Activated T-cell treated with anti-CD3 and anti-CD28 coated beads for 4 hours (primary cell): ENCODE measurements around the gene UBXN7.
"Not testable (repeated sequence)": the region's sequence is repeated elsewhere in the genome, so short reads cannot be mapped to it uniquely, and the experiment has no call there.

Experiments used
- DNase-seq: peaks from one replicate; pipeline ENCODE4 v3.0.0-alpha.2; 2020

The UBXN7 gene, protein sequence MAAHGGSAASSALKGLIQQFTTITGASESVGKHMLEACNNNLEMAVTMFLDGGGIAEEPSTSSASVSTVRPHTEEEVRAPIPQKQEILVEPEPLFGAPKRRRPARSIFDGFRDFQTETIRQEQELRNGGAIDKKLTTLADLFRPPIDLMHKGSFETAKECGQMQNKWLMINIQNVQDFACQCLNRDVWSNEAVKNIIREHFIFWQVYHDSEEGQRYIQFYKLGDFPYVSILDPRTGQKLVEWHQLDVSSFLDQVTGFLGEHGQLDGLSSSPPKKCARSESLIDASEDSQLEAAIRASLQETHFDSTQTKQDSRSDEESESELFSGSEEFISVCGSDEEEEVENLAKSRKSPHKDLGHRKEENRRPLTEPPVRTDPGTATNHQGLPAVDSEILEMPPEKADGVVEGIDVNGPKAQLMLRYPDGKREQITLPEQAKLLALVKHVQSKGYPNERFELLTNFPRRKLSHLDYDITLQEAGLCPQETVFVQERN

DNA sequence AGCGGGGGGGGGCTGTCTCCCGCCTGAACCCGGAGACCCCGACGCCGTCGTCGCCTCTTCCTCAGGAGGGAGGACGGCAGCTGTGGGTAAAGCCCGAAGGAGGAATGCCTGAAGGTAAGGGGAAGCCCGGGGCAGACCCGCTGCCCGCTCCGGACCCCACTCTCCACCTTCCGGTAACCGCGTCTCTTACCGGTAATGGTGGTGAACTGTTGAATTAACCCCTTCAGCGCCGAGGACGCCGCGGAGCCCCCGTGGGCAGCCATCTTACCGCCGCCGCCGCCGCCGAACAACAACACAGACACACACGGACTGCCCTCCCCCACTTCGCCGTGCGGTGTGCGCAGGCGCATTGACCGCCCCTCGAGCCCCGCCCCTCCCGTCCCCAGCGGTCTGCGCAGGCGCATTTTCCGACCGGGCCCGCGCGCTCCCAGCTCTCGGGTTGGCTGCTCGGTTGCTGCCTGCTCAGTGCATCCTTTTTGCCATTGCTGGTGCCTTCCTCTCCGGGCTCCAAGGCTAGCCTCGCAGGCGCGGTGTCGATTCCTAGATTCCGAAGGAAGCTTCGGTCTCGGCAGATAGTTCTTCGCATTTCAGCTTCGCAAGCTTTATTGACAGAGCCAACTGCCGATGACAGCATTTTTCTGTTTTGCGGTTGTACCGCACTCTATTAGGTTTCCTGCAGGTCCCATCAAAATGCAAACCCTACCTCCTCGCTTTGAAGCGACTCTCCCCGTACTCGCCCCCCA lies at the start of gene UBXN7:
Gene UBXN7, minus strand, starts transcription at position 291 of the 743 bp plus-strand sequence. Its CDS starts 28 bp downstream, at position 263.
- DNase-seq = peak; percentile 96

- DNase-seq = no peak
Observed at GRCh38 chr3:196477678-196478077, 45.5 kb upstream of the UBXN7 start.

DNA sequence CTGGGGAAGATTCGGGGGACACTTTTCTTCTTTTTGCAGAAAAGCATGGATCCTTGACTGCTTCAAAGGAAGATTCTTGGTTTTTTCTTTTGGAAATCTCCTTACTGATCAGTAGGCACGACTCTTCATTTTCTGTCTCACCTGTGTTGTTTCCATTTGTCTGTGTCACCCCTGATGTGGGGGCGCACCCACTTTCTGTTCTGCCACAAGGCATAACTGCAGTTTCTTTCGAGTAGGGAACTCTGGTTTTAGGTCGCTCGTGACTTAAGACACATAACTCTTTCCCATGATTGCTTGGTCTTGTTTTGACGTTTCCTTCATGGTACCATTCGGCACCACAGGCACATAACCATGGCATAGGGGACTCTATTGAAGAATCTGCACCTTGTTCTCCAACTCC lies 40.1 kb upstream of the UBXN7 start:
- DNase-seq = no peak

- DNase-seq = no peak
Observed at GRCh38 chr3:196471551-196471950, 39.3 kb upstream of the UBXN7 start.

DNA sequence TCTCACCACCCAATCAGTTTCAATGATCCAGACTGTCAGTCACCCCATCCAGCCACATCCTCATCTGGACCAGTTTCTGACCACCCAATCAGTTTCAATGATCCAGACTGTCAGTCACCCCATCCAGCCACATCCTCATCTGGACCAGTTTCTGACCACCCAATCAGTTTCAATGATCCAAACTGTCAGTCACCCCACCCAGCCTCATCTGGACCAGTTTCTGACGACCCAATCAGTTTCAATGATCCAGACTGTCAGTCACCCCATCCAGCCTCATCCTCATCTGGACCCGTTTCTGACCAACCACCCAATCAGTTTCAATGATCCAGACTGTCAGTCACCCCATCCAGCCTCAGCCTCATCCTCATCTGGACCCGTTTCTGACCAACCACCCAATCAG lies 38.0 kb upstream of the UBXN7 start:
- DNase-seq = not testable (repeated sequence)

GRCh38 chr3:196463804-196464203 lies 31.6 kb upstream of the UBXN7 start:
- no peak for DNase-seq

GRCh38 chr3:196463478-196463756 lies 31.2 kb upstream of the UBXN7 start:
- no peak for DNase-seq

GRCh38 chr3:196462680-196463477 lies 30.7 kb upstream of the UBXN7 start:
- not testable (repeated sequence) for DNase-seq

- DNase-seq = no peak
Observed at GRCh38 chr3:196458063-196458462, 25.8 kb upstream of the UBXN7 start.

GRCh38 chr3:196457470-196457869 lies 25.2 kb upstream of the UBXN7 start:
- DNase-seq = not testable (repeated sequence)

DNA sequence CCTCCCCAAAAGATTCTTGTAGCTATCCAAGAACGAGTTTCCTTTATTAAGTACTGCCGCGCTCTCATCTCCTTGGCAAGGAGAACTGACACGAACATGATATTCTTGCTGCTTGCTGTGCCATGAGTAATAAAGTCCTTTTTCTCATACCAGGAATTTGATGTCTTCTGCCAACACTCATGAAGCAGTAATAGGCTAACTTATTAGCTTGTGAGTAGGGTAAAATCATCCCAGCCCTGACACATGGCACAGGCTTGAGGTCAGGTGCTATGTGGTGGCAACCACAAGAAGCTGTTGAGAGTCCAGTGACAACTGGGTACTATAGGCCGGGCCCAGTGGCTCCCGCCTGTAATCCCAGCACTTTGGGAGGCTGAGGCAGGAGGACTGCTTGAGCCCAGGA lies 22.7 kb upstream of the UBXN7 start:
- DNase-seq = no peak

DNA sequence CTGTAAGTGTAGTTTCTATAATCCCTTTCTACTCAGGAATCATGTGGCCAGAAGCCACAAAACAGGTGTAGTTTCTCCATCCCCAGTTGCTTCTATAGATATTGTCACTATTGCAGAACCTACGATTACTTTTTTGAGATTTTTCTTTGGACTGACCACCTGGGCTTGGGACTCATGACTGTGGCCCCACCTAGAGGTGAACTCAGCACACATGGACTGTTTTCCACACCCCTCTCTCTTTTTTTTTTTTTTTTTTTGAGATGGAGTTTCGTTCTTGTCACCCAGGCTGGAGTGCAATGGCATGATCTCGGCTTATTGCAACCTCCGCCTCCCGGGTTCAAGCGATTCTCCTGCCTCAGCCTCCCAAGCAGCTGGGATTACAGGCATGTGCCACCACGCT lies 13.2 kb upstream of the UBXN7 start:
- DNase-seq = not testable (repeated sequence)

GRCh38 chr3:196444500-196444894 lies 12.3 kb upstream of the UBXN7 start:
- no peak for DNase-seq

GRCh38 chr3:196440696-196441095 lies 8.5 kb upstream of the UBXN7 start:
- DNase-seq = no peak

DNA sequence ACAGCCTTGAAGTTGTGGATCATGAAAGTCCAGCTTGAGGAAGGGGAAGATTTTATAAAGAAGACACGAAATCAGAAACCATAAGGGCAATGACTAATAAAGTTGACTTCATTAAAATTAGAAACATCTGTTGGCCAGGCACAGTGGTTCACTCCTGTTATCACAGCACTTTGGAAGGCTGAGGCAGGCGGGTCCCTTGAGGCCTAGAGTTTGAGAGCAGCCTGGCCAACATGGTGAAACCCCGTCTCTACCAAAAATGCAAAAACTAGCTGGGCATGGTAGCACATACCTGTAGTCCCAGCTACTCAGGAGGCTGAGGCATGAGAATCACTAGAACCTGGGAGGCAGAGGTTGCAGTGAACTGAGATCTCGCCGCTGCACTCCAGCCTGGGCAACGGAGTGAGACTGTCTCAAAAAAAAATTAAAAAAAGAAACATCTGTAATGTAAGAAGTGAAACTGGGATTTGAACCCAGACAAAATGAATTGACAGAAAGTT lies 7.9 kb upstream of the UBXN7 start:
- no peak for DNase-seq

DNA sequence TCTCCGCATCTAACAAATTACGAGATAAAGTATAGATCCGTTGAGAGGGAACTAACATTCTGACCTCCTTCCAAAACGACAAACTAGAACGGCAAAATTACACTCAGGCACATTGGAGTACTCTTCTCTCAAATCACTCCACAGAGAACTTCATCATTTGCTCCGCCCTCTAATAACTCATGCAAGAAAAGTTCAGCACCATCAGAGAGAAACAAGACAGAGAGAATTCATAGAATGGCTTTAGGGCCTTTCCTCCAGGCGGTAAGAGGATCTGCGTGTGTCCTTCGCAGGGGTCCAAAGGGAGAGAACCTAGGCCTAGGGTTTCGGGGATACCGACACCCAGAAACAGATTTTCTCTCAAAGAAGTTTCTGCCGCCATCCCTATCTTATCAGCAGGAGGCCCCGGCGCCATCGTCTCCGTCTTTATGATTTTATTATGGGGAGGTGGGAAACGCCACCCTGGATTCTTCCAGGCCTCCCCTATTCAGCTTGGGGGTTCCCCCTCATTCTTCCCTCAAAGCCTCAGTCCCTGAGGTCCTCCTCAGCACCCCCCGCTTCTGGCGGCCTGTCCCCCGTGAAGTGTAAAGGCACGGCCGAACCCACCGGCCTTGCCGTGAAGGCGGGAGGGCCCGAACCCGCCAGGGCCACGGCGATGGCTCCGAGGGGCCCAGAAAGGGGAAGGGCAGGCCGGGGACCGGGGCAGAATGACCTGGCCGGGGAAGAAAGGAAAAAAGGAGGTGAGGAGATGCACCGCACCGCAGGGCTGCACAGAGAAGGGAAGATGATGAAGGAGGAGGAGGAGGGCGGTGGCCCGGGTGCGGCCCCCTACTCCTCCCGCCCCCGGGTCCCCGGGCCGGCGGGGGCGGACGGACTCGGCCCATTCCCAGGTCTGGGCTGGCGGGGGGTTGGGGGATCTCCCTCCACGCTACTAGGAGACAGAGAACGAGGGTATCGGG lies 768 bp downstream of the UBXN7 start:
- DNase-seq = no peak

DNA sequence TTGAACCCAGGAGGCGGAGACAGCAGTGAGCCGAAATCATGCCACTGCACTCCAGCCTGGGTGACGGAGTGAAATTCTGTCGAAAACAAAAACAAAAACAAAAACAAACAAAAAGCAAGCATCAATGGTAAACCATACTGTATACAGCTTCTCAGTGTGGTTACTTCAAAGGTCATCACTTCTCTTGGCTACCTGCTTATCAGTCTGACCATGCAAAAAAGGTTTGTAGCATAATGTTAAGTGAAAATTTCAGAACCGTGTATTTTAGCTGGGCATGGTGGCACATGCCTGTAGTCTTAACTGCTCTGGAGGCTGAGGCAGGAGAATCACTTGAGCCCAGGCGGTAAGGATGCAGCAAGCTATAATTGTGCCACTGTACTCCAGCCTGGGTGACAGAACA lies 4.2 kb downstream of the UBXN7 start:
- no peak for DNase-seq

- not testable (repeated sequence) for DNase-seq
Observed at GRCh38 chr3:196424421-196424820, 7.8 kb downstream of the UBXN7 start.

DNA sequence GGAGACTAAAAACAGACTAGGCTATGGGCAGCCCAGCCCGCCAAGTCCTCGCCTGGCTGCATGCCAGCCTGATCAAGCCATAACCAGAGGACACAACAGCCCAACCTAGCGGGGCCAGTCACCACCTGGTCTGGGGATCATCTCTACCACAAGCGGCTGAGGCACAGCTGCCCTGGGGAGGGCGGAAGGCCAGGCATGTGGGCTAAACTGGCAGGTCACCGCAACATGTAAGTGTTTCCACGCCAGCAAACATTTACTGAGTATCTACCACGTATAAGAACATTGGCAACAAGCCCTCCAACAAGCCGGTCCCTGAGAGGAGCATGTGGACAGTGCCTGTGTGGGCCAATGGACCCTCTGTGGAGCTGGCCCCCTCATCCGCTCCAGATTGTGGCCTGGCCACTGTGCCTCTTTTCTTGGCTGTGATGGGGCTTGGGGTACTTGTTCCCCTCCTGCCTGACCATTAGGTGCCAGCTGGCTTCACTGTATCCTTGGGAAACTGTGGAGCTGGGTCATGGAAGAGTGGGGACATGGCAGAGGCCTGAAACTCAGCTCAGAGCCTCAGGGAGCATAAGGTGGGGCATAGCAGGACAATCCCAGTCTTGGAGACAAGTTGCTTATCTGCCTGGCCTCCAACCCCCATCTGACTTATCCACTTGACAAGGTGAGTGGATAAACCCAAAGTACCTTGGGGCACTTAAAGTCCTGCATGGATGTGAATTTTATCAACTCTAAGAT lies 9.0 kb downstream of the UBXN7 start:
- no peak for DNase-seq

DNA sequence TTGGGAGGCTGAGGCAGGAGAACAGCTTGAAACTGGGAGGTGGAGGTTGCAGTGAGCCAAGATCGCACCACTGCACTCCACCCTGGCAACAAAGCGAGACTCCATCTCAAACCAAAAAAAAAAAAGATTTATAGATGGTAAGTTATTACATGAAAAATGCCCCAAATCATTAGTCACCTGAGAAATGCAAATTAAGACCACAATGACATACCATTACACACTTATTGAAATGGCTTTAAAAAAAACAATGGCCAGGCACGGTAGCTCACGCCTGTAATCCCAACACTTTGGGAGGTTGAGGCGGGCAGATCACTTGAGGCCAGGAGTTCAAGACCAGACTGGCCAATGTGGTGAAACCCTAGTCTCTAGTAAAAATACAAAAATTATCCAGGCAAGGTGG lies 10.6 kb downstream of the UBXN7 start:
- not testable (repeated sequence) for DNase-seq

- DNase-seq = no peak
Observed at GRCh38 chr3:196419386-196419785, 12.8 kb downstream of the UBXN7 start.
